Stimulated activated CD4-positive, alpha-beta T cell treated with anti-CD3 and anti-CD28 coated beads, Interleukin-4, amount 100 ng/mL, for 48 hours (primary cell): ENCODE measurements around the gene PTGDR.

Source experiments
- DNase-seq, 2 donors: peaks; one replicate each; pipeline ENCODE4 v3.0.0-alpha.2; 2020; ENCODE audit warnings: low read depth in 2 of 2

Gene PTGDR

GRCh38 chr14:52312931-52313355 lies 45.4 kb downstream of the PTGDR start:
- no peak for DNase-seq

GRCh38 chr14:52313462-52313861 lies 46.0 kb downstream of the PTGDR start:
- DNase-seq = no peak

GRCh38 chr14:52313903-52314594 lies 46.6 kb downstream of the PTGDR start, which contains the start of gene PTGER2:
Gene PTGER2 (plus strand): TSS chr14:52314312. CDS start chr14:52314549, 237 bp downstream.
- peak; percentile 57 to 74 for DNase-seq

- DNase-seq = peak; percentile 21 to 23
These were observed 47.3 kb downstream of the PTGDR start for GRCh38 chr14:52314595-52315354.

DNA sequence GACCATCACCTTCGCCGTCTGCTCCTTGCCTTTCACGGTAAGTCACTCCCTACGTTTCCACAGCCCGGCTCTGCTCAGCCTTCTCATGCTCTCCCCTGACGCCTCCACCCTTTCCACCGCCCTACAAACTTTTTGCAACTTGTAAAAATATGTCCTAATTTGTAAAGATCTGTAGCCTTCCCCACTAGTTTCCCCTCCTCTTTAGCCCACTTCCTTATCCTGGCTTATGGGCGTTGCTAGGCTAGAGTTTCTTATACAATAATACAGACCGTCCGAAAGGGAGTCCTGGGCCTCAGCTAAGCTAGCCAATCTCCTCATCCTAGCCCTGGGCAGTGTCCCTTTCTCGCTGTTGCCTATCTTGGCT lies 47.8 kb downstream of the PTGDR start:
- no peak for DNase-seq

DNA sequence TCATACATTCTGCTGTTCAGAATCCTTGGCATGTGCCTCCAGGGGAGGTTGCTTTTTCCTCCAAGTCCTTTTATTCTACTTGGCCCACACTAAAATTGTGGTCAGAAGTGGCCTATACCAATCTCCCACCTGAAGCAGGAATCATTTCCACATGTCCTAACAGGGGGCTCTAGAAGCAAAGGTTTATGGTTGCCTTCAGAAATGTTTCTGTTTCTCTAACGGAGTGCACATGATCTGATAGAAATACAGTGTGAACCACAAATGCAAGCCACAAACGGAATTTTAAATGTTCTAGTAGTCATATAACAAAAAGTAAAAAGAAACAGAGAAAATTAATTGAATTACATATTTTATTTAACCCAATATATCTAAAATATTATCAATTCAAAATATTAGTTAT lies 50.6 kb downstream of the PTGDR start:
- no peak for DNase-seq

DNA sequence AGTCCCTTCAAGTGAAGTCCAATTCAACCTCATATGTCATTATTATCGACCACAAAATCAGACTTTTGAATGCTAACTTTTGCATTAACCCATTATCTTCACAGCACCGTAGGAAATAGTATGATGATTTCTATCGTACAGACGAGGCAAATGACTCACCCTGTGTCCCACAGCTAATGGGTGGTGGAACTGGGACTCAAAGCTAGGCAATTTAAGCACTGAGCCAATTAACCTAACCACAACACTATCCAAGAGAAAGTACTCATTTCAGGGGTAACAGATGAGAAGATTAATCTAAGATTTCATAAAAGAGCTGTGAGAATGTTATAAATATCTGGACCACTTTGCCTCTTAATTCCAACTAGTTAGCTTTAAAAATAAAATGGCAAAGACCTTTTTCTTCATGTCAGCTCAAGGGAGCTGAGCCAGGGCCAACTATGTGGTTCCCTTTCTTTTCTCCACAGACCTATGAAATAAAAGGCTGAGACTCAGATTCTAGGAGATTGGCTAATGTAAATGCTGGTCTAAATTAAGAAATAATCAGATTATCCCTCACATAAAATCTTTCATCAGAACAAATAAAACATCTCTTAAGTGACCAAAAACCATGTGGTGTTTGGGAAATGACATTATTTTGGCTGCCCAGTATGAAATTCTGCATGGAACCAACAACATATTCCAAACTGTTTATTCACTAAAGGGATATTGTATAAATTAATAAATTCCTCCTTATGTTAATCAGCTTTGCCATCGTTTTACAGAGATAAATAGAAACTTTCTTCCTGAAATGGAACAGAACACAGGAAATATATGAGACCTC lies 51.5 kb downstream of the PTGDR start:
- no peak for DNase-seq

- no peak for DNase-seq
These were observed 52.4 kb downstream of the PTGDR start for GRCh38 chr14:52319919-52320318.

DNA sequence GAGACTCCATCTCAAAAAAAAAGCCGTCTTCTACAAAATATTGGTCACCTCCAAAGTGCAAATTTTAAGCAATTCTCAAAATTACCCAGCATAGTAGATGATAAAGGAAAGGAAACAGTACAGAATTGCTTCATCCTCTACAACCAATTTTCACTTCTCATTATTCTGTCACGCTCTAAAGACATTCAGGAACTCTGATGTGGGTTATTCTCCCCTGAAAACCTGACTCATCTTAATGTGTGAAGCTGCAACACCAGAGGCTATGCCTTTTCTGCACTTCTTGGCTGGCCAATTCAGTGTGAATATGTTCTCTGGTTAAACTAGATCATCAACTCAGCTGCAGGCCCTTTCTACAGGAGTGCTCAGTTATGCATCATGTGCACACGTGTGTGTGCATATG lies 57.6 kb downstream of the PTGDR start:
- no peak for DNase-seq

DNA sequence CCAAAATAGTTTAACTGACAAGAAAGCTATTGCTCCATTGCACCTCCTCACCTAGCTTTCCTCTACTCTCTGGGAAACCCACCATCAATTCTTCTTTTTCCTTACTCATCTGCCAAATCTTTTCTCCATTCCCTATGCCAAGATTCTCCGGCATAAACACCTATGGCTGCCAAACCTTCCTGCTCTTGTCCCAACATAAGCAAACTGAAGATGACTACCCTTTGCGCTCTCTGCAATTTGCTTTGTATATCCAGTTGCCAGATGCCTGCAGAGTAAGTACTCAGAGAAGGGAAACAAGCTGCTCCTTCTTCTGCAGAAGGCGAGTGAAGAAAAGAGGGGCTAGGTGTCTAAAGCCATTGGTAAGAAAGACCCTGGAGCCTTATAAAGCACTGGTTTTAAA lies 58.1 kb downstream of the PTGDR start:
- DNase-seq = no peak
